Measurements from ENCODE around the gene NALCN. TPM values are rescaled to one million over a fixed set of nuclear protein-coding genes. Genes with fewer than 3 reads are reported as not detected.

Gene NALCN
- total RNA-seq, 2 donors from 2014 or later: 0.11 TPM; not detected in 1

GRCh38 chr13:101242720-101243119 is 173.6 kb downstream of the NALCN start:
- Mint-ChIP-seq H3K4me1 (no peaks in the 10 kb centered on the region), H3K4me3 (no peak overlapping the region), H3K27ac (no peak overlapping the region), H3K36me3 (ENCODE audit: low read depth) (no peaks in the 10 kb centered on the region), H3K27me3 (ENCODE audit: insufficient read depth) (no peaks in the 10 kb centered on the region), H3K9me3 (no peaks in the 10 kb centered on the region)
- Histone ChIP-seq H3K27ac (ENCODE audit: low read depth, low read length) (no peak overlapping the region), H3K27me3 (ENCODE audit: control insufficient read depth, insufficient read depth, low read length, poor library complexity, severe bottlenecking) (no peaks in the 10 kb centered on the region), H3K36me3 (ENCODE audit: control insufficient read depth, insufficient read depth, low read length) (no peaks in the 10 kb centered on the region), H3K9me3 (ENCODE audit: control insufficient read depth, low read length) (no peaks in the 10 kb centered on the region), H3K4me3 (ENCODE audit: low read length) (no peak overlapping the region), H3K9ac (ENCODE audit: extremely low read depth, low read length, poor library complexity, severe bottlenecking) (no peak overlapping the region), H3K4me1 (ENCODE audit: control insufficient read depth, insufficient read depth, low read length) (no peaks in the 10 kb centered on the region)
- no peak for TF ChIP-seq CTCF (conservative IDR thresholded peaks at IDR 0.05)
- DNase-seq: no peak

DNA sequence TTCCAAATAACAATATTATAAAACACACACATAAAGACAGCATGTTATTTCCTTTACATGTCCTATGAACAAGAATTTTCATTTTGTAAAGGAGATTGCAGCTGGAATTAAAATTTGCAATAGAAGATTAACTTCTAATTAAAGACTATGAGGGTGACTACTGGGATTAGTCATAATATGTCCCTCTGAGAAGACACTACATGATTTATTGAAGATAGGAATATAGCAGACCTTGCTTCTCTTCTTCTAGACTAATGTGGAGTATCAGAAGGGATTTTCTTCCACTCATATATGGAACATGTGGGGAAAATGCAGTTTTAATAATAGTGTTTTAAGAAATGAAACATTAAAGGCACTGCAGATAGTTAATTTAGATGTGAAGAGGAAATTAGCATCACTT is 177.8 kb downstream of the NALCN start:
- no peak for DNase-seq
- Mint-ChIP-seq H3K27ac (no peak overlapping the region), H3K4me1 (peaks cover 4% of the 10 kb centered on the region), H3K9me3 (peaks cover under 1% of the 10 kb centered on the region), H3K27me3 (ENCODE audit: insufficient read depth) (no peaks in the 10 kb centered on the region), H3K4me3 (no peak overlapping the region), H3K36me3 (ENCODE audit: low read depth) (no peaks in the 10 kb centered on the region)
- Histone ChIP-seq H3K4me3 (ENCODE audit: low read length) (no peak overlapping the region), H3K36me3 (ENCODE audit: control insufficient read depth, insufficient read depth, low read length) (no peaks in the 10 kb centered on the region), H3K9me3 (ENCODE audit: control insufficient read depth, low read length) (no peaks in the 10 kb centered on the region), H3K27me3 (ENCODE audit: control insufficient read depth, insufficient read depth, low read length, poor library complexity, severe bottlenecking) (no peaks in the 10 kb centered on the region), H3K27ac (ENCODE audit: low read depth, low read length) (no peak overlapping the region), H3K9ac (ENCODE audit: extremely low read depth, low read length, poor library complexity, severe bottlenecking) (no peak overlapping the region), H3K4me1 (ENCODE audit: control insufficient read depth, insufficient read depth, low read length) (no peaks in the 10 kb centered on the region)
- no peak for TF ChIP-seq CTCF (conservative IDR thresholded peaks at IDR 0.05)

- Histone ChIP-seq H3K9me3 (ENCODE audit: control insufficient read depth, low read length) (no peaks in the 10 kb centered on the region), H3K9ac (ENCODE audit: extremely low read depth, low read length, poor library complexity, severe bottlenecking) (no peak overlapping the region), H3K27ac (ENCODE audit: low read depth, low read length) (no peak overlapping the region), H3K4me3 (ENCODE audit: low read length) (no peak overlapping the region), H3K27me3 (ENCODE audit: control insufficient read depth, insufficient read depth, low read length, poor library complexity, severe bottlenecking) (no peaks in the 10 kb centered on the region), H3K36me3 (ENCODE audit: control insufficient read depth, insufficient read depth, low read length) (no peaks in the 10 kb centered on the region), H3K4me1 (ENCODE audit: control insufficient read depth, insufficient read depth, low read length) (no peaks in the 10 kb centered on the region)
- peaks cover 4% of the 10 kb centered on the region for H3K4me1 Mint-ChIP-seq
- no peaks in the 10 kb centered on the region for H3K36me3 Mint-ChIP-seq (ENCODE audit: low read depth)
- H3K27me3 Mint-ChIP-seq (ENCODE audit: insufficient read depth): no peaks in the 10 kb centered on the region
- no peak for DNase-seq
- no peak overlapping the region for H3K27ac Mint-ChIP-seq
- H3K4me3 Mint-ChIP-seq: no peak overlapping the region
- 88 to 100% methylated on average over 4 to 5 of the region's 5 CpGs for WGBS, 2 experiments (ENCODE audit: insufficient coverage in 1 of 2, insufficient read length in 1 of 2)
- H3K9me3 Mint-ChIP-seq: peaks cover 7% of the 10 kb centered on the region
- TF ChIP-seq CTCF (conservative IDR thresholded peaks at IDR 0.05): no peak
Measured at GRCh38 chr13:101231751-101232428, 184.4 kb downstream of the NALCN start.
